ENCODE data around the gene FAAP20. TPM values are rescaled to one million over a fixed set of nuclear protein-coding genes. Genes with fewer than 3 reads are reported as not detected.

FAAP20 gene
- polyA plus RNA-seq, 2 of the 4 experiments (the other 2 are of a cell fraction): 5.1 to 26.0 TPM

GRCh38 chr1:2198571-2198970 lies 4.0 kb upstream of the FAAP20 start:
- 84% methylated on average over 5 of the region's 11 CpGs for WGBS (ENCODE audit: missing lambda C conversion rate)
- H3K4me1 ChIP-seq: peaks cover 15% of the 10 kb centered on the region
- TF ChIP-seq CHD2 (IDR thresholded peaks at IDR 0.05; ENCODE audit: low read length, partially characterized antibody) (no peak), SREBF2 (IDR thresholded peaks at IDR 0.05) (no peak), MAX (IDR thresholded peaks at IDR 0.05) (no peak), ZC3H11A (IDR thresholded peaks at IDR 0.05) (no peak)
- peak overlapping the region; percentile 61 for H3K4me2 ChIP-seq
- no peak for DNase-seq (ENCODE audit: low read depth in 1 of 2, low spot score in 1 of 2)
- CTCF ChIA-PET: interaction anchor here (1.0 to 10.4 kb wide), 2 partner anchors 13 to 186 kb away, joined by 4 to 267 read pairs; partner anchors contain the start of genes MORN1 and RER1
- no peak for FAIRE-seq
- no peaks in the 10 kb centered on the region for H3K9me3 ChIP-seq
- POLR2A ChIA-PET: interaction anchor here (0.6 to 1.2 kb wide), 5 partner anchors 9 to 193 kb away, joined by 3 to 6 read pairs (median 4); partner anchors contain the start of genes MORN1 and RER1
- H3K4me3 ChIP-seq: no peak overlapping the region
- H3K27ac ChIP-seq: peak overlapping the region; percentile 65 to 86
- ATAC-seq: no peak

GRCh38 chr1:2197707-2198165 lies 3.2 kb upstream of the FAAP20 start:
- FAIRE-seq: no peak
- no peak for TF ChIP-seq FOSL2 (IDR thresholded peaks at IDR 0.05)
- TF ChIP-seq FOSL2 (CRISPR knock-in tag; IDR thresholded peaks at IDR 0.05): no peak
- TF ChIP-seq HEYL (CRISPR knock-in tag; IDR thresholded peaks at IDR 0.05): no peak
- TF ChIP-seq PHF8 (IDR thresholded peaks at IDR 0.05; ENCODE audit: borderline replicate concordance, low read depth): no peak
- TF ChIP-seq ZC3H11A (IDR thresholded peaks at IDR 0.05): no peak
- TF ChIP-seq ELK1 (IDR thresholded peaks at IDR 0.05; ENCODE audit: low read depth, low read length): no peak
- TF ChIP-seq HES2 (IDR thresholded peaks at IDR 0.05): no peak
- TF ChIP-seq POLR2AphosphoS2 (conservative IDR thresholded peaks at IDR 0.05; ENCODE audit: low read length): no peak
- no peak for TF ChIP-seq HDAC2 (IDR thresholded peaks at IDR 0.05)
- TF ChIP-seq EHMT2 (IDR thresholded peaks at IDR 0.05; ENCODE audit: low read depth): no peak
- TF ChIP-seq ZSCAN20 (CRISPR knock-in tag; IDR thresholded peaks at IDR 0.05): no peak
- TF ChIP-seq SMC3 (IDR thresholded peaks at IDR 0.05): no peak
- TF ChIP-seq RFX5 (IDR thresholded peaks at IDR 0.05): no peak
- TF ChIP-seq ESRRA (IDR thresholded peaks at IDR 0.05; ENCODE audit: borderline replicate concordance, low read length): no peak
- TF ChIP-seq JUNB (IDR thresholded peaks at IDR 0.05): no peak
- TF ChIP-seq JUN (IDR thresholded peaks at IDR 0.05): no peak
- no peak for TF ChIP-seq MYC (IDR thresholded peaks at IDR 0.05; ENCODE audit: borderline replicate concordance, low read length)
- TF ChIP-seq CEBPB (IDR thresholded peaks at IDR 0.05): no peak
- no peak for TF ChIP-seq E2F6 (IDR thresholded peaks at IDR 0.05; ENCODE audit: borderline replicate concordance, low read depth)
- TF ChIP-seq ATOH8 (CRISPR knock-in tag; IDR thresholded peaks at IDR 0.05; ENCODE audit: low read depth): no peak
- no peak for TF ChIP-seq ZFP36 (IDR thresholded peaks at IDR 0.05; ENCODE audit: borderline replicate concordance, partially characterized antibody)
- H3K27ac ChIP-seq: no peak overlapping the region; a peak in 1 of 6 replicates
- DNase-seq (ENCODE audit: low read depth in 1 of 2, low spot score in 1 of 2): no peak
- ChIA-PET POLR2A (no interaction called here), CTCF (interaction anchor here (1.1 to 10.4 kb wide), 2 partner anchors 13 to 186 kb away, joined by 3 to 267 read pairs; partner anchors contain the start of genes MORN1 and RER1)
- no peak overlapping the region for H3K4me3 ChIP-seq
- peaks cover 18% of the 10 kb centered on the region for H3K4me1 ChIP-seq
- H3K4me2 ChIP-seq: no peak overlapping the region
- no peaks in the 10 kb centered on the region for H3K9me3 ChIP-seq
- no peak for ATAC-seq
- 91% methylated on average over 7 of the region's 10 CpGs for WGBS (ENCODE audit: missing lambda C conversion rate)
